Measurements from ENCODE around the gene ACKR1. TPM values are rescaled to one million over a fixed set of nuclear protein-coding genes. Genes with fewer than 3 reads are reported as not detected.

The ACKR1 gene
- total and polyA plus RNA-seq, 2 of the 13 experiments (the other 11 are each of a cell fraction or from before 2014, with no cell fraction given) = not detected

- no peak for TF ChIP-seq FOXP4 (CRISPR knock-in tag; IDR thresholded peaks at IDR 0.05)
- TF ChIP-seq ZSCAN22 (CRISPR knock-in tag; IDR thresholded peaks at IDR 0.05) = no peak
These were observed 18.3 kb downstream of the ACKR1 start (continued) for GRCh38 chr1:159223004-159223403.

- BruUV-seq (replicated peaks) = no TSS peak
- Histone ChIP-seq H4K20me1 (ENCODE audit: insufficient read depth, low read length) (no peaks in the 10 kb centered on the region), H3K4me1 (ENCODE audit: insufficient read depth, low read length) (no peaks in the 10 kb centered on the region), H3K27me3 (ENCODE audit: control insufficient read depth in 1 of 2, insufficient read depth in 2 of 2, low read length in 2 of 2) (no peaks in the 10 kb centered on the region), H2AFZ (ENCODE audit: low read length) (no peak overlapping the region), H3K9ac (ENCODE audit: insufficient read depth, low read depth, low read length) (no peak overlapping the region), H3K36me3 (replicated peaks in 1 of 2; ENCODE audit: control insufficient read depth in 1 of 2, insufficient read depth in 2 of 2, low read length in 2 of 2) (no peaks in the 10 kb centered on the region), H3K4me2 (ENCODE audit: low read depth, low read length) (no peak overlapping the region), H3K9me3 (ENCODE audit: low read length) (no peaks in the 10 kb centered on the region), H3K4me3 (replicated peaks in 1 of 3; ENCODE audit: insufficient read depth in 1 of 3, low read depth in 2 of 3, low read length in 3 of 3) (no peak overlapping the region), H3K79me2 (ENCODE audit: insufficient read depth, low read length) (no peaks in the 10 kb centered on the region), H3K27ac (ENCODE audit: extremely low read length, insufficient read depth, low read length) (no peak overlapping the region)
- ChIA-PET POLR2A (no interaction called here), CTCF (ENCODE audit: low intra/inter-chr PET ratio, low total read pairs) (no interaction called here)
- no peak for FAIRE-seq
- WGBS (ENCODE audit: low lambda C conversion rate) = 39% methylated on average over 2 of the region's 2 CpGs
- in situ Hi-C loops (cut with HindIII; ENCODE audit: extremely low pct_ligation_motif_present, low pct_unique_long_range_greater_than_20kb) = no loop called here
- no peak for ATAC-seq
- no peak for DNase-seq (ENCODE audit: low spot score)
- intact Hi-C loops (cut with micrococcal nuclease; ENCODE audit: unreplicated experiment) = no loop called here
- TF ChIP-seq KDM1A (CRISPR knock-in tag; IDR thresholded peaks at IDR 0.05) = no peak
- no peak for TF ChIP-seq JDP2 (CRISPR knock-in tag; IDR thresholded peaks at IDR 0.05; ENCODE audit: borderline replicate concordance)
- TF ChIP-seq GPBP1L1 (CRISPR knock-in tag; IDR thresholded peaks at IDR 0.05) = no peak
- no peak for TF ChIP-seq HDAC6 (IDR thresholded peaks at IDR 0.05; ENCODE audit: low read depth, low read length)
- no peak for TF ChIP-seq NFE2L1 (CRISPR knock-in tag; IDR thresholded peaks at IDR 0.05; ENCODE audit: borderline replicate concordance)
- TF ChIP-seq TP53 (CRISPR knock-in tag; conservative IDR thresholded peaks at IDR 0.05) = no peak
- no peak for TF ChIP-seq MED8 (CRISPR knock-in tag; IDR thresholded peaks at IDR 0.05; ENCODE audit: insufficient replicate concordance)
- no peak for TF ChIP-seq ZNF768 (CRISPR knock-in tag; IDR thresholded peaks at IDR 0.05)
- TF ChIP-seq DPF2 (CRISPR knock-in tag; IDR thresholded peaks at IDR 0.05; ENCODE audit: borderline replicate concordance, low read depth) = no peak
- no peak for TF ChIP-seq ZNF879 (CRISPR knock-in tag; IDR thresholded peaks at IDR 0.05)
- TF ChIP-seq ZNF549 (CRISPR knock-in tag; IDR thresholded peaks at IDR 0.05) = no peak
- TF ChIP-seq NFYC (CRISPR knock-in tag; IDR thresholded peaks at IDR 0.05) = no peak
- no peak for TF ChIP-seq PAX8 (CRISPR knock-in tag; IDR thresholded peaks at IDR 0.05; ENCODE audit: borderline replicate concordance)
- no peak for TF ChIP-seq ZNF24 (IDR thresholded peaks at IDR 0.05)
- TF ChIP-seq SUZ12 (IDR thresholded peaks at IDR 0.05; ENCODE audit: low read depth, low read length) = no peak
- TF ChIP-seq SIX4 (CRISPR knock-in tag; IDR thresholded peaks at IDR 0.05) = no peak
- no peak for TF ChIP-seq ZNF20 (CRISPR knock-in tag; IDR thresholded peaks at IDR 0.05)
- no peak for TF ChIP-seq WIZ (CRISPR knock-in tag; IDR thresholded peaks at IDR 0.05)
These were observed 23.9 kb downstream of the ACKR1 start for GRCh38 chr1:159228554-159228953.

Data from HepG2 (cell line).